Smooth muscle cell of trachea (primary cell): ENCODE measurements around the gene PLCE1. TPM values are rescaled to one million over a fixed set of nuclear protein-coding genes. Genes with fewer than 3 reads are reported as not detected.

ENCODE experiments used
- total RNA-seq: library from RNA; depleted of rRNA; stranded (reverse); fragments of >200 nt; gene quantifications from 2 replicates; pipeline ENCODE4 v1.2.1, GENCODE V29; 2014

PLCE1 gene
- total RNA-seq: 2.3 and 3.5 TPM in 2 replicates

DNA sequence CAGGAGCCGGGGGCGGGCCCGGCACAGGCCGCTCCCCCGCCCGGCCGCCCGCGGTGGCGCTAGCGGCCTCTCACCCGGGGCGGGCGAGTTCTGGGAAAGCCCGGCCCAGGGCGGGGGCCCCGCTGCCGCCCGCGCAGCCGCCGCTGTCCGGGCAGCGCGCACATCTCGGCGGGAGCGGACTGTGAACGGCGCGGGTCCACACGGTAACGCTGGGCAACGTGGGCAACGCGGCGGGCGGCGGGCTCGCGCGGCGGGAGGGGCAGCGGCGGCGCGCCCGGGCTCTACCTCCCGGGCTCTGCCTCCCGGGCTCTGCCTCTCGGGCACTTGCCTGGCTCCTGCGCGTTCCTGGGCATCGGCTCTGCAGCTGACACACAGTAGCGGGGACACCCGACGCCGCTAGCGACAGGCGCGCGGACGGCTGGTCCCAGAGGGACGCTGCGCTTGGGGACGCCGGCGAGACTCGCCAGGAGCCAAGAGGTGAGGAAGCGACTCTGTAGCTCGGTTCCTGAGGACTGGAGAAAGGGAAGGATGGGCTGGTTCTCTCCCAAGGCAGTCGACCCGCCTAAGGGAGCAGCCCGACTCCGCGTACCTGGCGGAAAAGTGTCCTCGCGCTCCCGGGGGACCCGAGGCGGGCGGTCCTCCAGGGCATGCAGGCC is at the start of gene PLCE1:
TSS of gene PLCE1 (plus strand) at position 150 of the 656 bp plus-strand sequence. CDS start 37,116 bp downstream, outside the sequence.

Other genes starting within 250 kb of the PLCE1 start
- under 0.01 and 0.33 TPM in 2 replicates for gene LGI1, start 236.0 kb upstream of the PLCE1 start, total RNA-seq
- 4.1 and 6.0 TPM in 2 replicates for gene SLC35G1, start 100.0 kb upstream of the PLCE1 start, total RNA-seq